GM18951 (cell line): Measurements from ENCODE around the gene HJURP.

ENCODE experiments used
- POLR2A ChIP-seq: IDR thresholded peaks from 4 replicates; pipeline ENCODE4 v1.6.1; 2011; ENCODE audit warnings: mild to moderate bottlenecking; ENCODE audit not compliant: insufficient read length, insufficient read depth; ENCODE audit errors: extremely low read depth
- in situ Hi-C: fragments of 300-500 bp; cut with MboI; formaldehyde crosslinking; loops from one replicate; pipeline ENCODE4 v1.12.0; 2022; ENCODE audit warnings: low sequenced_read_pairs, mixed read lengths, inconsistent platforms; ENCODE audit not compliant: unreplicated experiment

Gene HJURP

DNA sequence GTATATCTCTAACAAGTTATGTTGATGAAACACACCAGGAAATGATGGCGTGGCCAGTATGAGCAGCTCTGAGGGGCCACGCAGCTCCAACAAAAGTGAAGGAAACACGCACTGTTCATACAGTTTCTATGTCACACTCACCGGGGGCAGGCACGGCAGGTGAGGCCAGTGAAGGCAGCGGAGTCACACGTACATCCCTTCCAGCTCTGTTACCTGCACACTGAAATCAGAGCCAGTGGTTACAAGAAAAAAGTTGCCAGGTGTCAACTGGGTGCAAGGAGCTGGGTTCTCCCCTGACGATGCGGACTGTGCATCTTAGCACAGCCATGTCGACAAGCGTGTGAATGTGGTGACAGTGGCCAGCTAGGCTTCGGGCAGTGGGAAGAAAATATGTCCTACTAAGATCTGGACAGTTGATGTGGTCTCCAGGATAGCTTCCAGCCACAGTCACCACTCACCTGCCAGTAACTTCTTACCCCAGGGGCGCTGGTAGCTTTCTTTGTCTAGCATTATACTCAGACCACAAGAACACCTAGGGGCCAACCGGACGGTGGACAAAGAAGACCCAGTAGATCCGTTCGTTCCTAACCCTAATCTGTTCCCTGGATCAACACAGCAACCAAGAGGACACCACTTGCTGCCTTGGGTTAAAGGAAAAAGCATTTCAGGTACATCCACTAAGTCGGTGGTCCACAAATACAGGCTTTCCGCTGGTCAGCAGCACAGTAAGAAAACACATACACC is 10.1 kb downstream of the HJURP start:
- no peak for TF ChIP-seq POLR2A
- in situ Hi-C loops = no loop called here

DNA sequence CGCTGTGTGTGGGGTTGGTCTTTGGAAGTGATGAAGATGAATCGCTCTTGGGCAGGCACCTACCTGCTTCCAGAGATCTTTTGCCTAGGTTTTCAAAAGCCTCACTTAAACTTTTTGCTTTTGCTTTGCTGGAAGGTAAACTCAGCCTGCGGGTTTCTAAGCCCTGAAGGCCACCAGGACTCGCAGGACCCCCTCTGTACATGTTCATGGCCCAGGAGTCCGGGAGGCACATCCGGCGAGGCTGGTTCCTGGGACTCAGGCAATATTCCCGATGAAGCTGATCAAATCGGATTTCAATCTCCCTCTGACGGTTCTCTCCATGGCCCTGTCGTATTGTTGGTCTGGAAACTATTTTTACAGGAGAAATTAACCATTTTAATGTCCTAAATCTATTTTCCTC is 13.2 kb downstream of the HJURP start:
- in situ Hi-C loops = no loop called here
- no peak for TF ChIP-seq POLR2A

GRCh38 chr2:233840520-233840919 is 13.8 kb downstream of the HJURP start:
- TF ChIP-seq POLR2A = no peak
- in situ Hi-C loops = no loop called here

- in situ Hi-C loops = no loop called here
- TF ChIP-seq POLR2A = no peak
Observed at GRCh38 chr2:233839447-233839820, 14.9 kb downstream of the HJURP start.

DNA sequence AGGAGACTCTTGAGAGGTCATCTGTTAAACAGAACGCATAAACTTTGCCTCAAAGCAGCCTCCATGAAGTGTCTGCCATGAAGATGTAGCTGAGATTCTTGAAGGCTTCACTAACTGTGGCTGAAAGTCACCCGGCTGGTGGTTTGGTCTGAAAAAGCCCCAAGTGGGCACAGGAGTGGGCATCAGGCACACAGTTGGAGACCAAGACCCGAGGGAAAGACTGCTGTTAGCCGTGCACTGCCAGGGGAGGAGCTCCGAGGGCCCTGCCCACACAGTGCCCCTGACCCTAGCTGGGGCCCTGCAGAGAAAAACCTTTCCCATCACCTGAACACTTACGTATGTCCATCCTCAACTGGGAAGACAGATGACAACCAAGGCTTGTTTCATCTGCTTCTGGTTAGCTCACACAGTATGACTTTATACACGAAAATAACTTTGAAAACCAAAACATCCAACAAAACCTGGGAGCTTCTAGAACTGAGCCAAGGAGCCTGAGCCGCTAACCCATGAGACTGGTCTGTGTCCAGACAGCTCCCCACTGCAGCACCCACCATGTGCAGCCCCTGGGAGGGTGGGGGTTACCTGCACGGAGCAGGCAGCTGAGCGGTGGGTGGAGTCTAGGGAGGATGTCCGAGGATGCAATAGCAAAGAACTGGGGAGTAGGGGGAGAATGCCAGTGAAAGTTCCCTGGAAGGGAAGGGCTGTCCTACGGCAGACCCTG is 15.4 kb downstream of the HJURP start:
- in situ Hi-C loops = no loop called here
- no peak for TF ChIP-seq POLR2A

DNA sequence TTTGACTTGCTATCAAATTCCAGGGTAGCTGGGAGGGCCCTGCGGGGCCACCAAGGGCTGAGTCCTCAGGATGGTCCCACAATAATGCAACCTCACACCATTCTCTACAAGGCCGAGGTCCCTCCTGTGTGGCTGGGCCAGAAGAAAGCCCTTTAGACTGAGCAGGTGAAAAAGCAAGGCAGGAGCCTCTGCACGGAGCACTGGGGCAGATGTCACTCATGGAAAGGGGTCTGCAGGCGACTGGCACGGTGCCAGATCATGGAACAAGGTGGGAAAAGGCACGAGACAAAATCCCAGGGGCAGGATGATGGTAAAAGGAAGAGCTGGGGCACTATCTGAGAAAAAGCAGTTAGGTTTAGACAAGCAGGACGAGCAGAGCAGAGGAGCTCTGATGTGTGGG is 16.1 kb downstream of the HJURP start:
- in situ Hi-C loops = no loop called here
- no peak for TF ChIP-seq POLR2A

DNA sequence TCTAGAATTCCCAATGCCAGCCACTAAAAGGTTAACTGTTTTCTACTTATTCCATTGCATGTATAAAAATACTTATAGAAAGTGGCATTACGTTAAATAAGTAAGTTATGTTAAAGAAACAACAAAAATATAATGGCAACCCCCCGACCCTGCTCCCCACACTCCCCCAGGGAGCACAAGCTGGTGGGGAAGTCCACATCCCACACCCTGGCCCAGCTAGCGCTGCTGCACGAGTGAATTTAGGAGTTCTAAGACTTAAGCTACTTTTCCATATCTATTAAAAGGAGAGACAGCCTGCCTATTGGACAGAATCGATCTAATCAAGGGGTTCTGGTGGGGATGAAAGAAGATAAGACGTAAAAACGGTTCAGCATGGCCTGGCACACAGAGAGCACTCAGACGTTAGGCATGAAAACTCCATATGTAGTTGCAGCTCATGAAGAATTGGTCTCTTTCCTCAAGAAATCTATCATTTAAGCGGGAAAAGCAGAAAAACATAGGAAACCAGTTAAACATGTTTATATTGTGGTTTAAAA is 16.6 kb downstream of the HJURP start:
- in situ Hi-C loops = no loop called here
- TF ChIP-seq POLR2A = no peak

- no peak for TF ChIP-seq POLR2A
Observed at GRCh38 chr2:233836359-233836758, 18.0 kb downstream of the HJURP start.

DNA sequence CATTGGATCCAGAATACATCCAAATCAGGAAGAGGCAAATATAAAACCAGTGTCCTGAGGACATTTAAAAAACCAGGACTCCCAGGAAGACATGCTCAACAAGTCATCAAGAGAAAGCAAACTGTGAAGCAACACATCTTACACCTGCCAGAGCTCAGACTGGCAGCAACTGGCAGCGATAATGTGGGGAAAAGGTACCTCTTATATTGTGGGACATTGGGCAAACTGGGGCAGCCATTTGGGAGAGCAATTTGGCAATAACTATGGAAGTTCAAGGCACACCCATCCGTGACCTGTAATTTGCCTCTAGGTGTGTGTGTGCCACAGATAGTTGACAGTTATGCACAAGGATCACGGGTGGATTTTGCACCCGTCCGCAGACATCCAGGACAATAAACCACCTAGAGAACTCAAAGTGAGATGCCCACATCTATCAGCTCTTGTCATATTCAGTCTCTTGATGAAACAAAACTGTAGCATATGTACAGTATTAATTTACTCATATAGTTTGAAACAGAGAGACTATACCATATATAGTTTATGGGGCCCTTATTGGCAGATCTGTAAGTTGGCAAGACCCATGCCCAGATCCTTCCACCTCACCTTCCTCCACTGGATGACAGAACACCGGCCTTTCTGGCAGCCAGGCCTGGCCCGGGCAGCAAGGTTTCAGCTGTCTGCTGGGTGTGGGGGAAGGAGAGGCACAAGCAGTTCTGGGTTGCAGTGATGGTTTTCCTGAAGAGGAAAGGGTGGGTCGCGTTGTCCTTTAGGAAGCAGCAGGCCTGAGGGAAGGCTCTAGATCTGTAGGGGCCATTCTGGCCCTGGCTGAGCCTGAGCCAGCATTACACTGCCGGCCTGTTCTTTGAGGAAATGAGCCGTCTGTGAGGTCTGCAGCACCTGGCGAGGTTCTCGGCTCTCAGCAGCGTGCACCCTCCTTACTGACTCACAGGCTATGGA is 18.8 kb downstream of the HJURP start:
- in situ Hi-C loops = no loop called here
- TF ChIP-seq POLR2A = no peak

More at GRCh38 chr2:233836359-233836758, 18.0 kb downstream of the HJURP start:
- in situ Hi-C loops = no loop called here

DNA sequence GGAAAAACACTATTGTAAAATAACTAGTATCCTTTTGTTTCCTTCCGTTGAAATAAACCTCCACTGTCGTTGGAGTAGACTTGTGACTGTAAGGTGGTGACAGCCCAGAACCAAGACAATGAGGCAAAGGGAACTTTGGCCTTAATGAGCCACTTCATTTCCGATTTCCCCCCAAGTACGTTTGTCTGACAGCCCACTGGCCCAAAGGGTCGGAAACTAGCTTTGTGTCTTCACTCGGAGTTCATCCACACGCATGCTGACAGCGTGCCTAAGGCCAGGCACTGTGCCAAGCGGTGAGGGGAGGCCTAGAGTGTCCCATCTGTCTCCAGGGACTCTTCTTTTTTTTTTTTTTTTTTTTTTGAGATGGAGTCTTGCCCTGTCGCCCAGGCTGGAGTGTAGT is 21.0 kb downstream of the HJURP start:
- no peak for TF ChIP-seq POLR2A
- in situ Hi-C loops = no loop called here

DNA sequence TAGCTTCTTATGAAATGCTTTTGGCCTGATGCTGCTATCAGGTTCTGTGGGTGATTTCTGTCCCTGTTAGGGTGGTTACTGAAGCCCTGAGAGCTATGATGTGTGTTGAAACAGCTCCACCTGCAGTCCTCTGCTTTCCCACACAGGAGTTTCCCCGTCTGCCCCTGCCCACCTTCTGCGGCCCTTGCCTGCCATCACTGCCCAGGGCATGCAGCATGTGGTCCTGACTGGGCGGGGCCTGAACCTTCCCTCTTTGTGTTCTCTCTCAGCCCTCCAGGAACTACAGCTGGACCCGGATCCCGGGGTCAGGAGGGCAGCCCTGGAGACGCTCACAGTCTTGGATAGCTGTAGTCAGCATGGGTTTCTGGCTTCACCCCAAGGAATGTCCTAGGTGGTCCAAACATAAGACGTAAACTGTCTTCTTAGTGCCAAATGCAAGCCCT is 21.4 kb downstream of the HJURP start:
- TF ChIP-seq POLR2A = no peak
- in situ Hi-C loops = no loop called here

GRCh38 chr2:233832414-233832813 is 21.9 kb downstream of the HJURP start:
- in situ Hi-C loops = no loop called here
- no peak for TF ChIP-seq POLR2A

- TF ChIP-seq POLR2A = no peak
- in situ Hi-C loops = no loop called here
Observed at GRCh38 chr2:233831861-233832260, 22.5 kb downstream of the HJURP start.
